Muscle of leg (tissue), 11 donors: ENCODE measurements around the gene IRS2. TPM values are rescaled to one million over a fixed set of nuclear protein-coding genes. Genes with fewer than 3 reads are reported as not detected.

Experiments
- DNase-seq: peaks from one replicate; pipeline ENCODE4 v3.0.0; 2013
- H3K27ac ChIP-seq: one replicate; pipeline ENCODE4 v1.5.1; 2013; ENCODE audit warnings: mild to moderate bottlenecking, low read length, control low read depth
- H3K27me3 ChIP-seq: one replicate; pipeline ENCODE4 v1.6.1; 2013; ENCODE audit warnings: low read length; ENCODE audit not compliant: control insufficient read depth, insufficient read depth
- H3K36me3 ChIP-seq: one replicate; pipeline ENCODE4 v1.6.1; 2013; ENCODE audit warnings: low read length; ENCODE audit not compliant: control insufficient read depth, insufficient read depth
- H3K4me1 ChIP-seq: one replicate; pipeline ENCODE4 v1.6.1; 2013; ENCODE audit warnings: low read length; ENCODE audit not compliant: control insufficient read depth, insufficient read depth
- H3K4me3 ChIP-seq: one replicate; pipeline ENCODE4 v1.5.1; 2013; ENCODE audit warnings: low read length, control low read depth
- H3K9me3 ChIP-seq: replicated peaks from 2 replicates; pipeline ENCODE4 v1.6.1; 2013; ENCODE audit warnings: low read depth, low read length; ENCODE audit not compliant: control insufficient read depth
- WGBS: methylation state at CpG from one replicate; pipeline ENCODE4 v1.1.5; 2013; ENCODE audit warnings: missing lambda C conversion rate; ENCODE audit not compliant: insufficient coverage; 5-methylcytosine and 5-hydroxymethylcytosine counted together
- polyA plus RNA-seq, 8 donors: library from polyadenylated mRNA; unstranded; fragments of 120-200 nt; gene quantifications; one replicate each; pipeline versions ENCODE4 v1.2.1 to v1.2.3, GENCODE V29; 2013; ENCODE audit warnings: inconsistent platforms in 1 of 8, low replicate concordance in 1 of 8; ENCODE audit not compliant: insufficient read length in 8 of 8, insufficient read depth in 1 of 8
- total RNA-seq: library from RNA; stranded (reverse); fragments of 120-200 nt; gene quantifications from one replicate; pipeline ENCODE4 v1.2.4, GENCODE V29; 2013

The IRS2 gene
- total and polyA plus RNA-seq, 9 donors: 1.5 to 5.0 (median 2.8) TPM

DNA sequence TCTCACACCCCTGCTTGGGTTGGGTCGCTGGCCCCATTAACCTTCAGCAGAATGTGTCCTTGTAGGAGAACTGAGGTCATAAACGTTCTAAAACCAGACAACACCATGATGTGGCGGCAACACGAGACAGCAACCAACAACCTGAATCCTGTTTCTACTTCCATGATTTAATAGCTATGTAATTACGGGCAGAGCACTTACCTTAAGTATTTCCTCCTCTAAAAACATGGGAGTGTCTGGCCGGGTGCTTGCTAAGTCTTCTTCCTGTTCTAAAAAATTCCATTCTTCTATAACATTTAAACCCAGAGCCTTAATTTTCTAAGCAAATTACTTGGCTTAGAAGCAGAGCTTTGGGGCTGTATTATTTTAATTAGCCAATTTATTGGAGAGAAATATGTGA is 33.5 kb upstream of the IRS2 start:
- 73% methylated on average over 4 of the region's 6 CpGs for WGBS
- no peak for DNase-seq
- H3K36me3 ChIP-seq: no peaks in the 10 kb centered on the region

GRCh38 chr13:109818886-109819285 is 32.5 kb upstream of the IRS2 start:
- H3K4me3 ChIP-seq: no peak overlapping the region
- no CpG with 5 or more reads among the region's 5 CpGs for WGBS
- H3K27ac ChIP-seq: peak overlapping the region; percentile 65
- no peaks in the 10 kb centered on the region for H3K9me3 ChIP-seq
- DNase-seq: peak; percentile 76
- H3K4me1 ChIP-seq: peaks cover 9% of the 10 kb centered on the region
- no peaks in the 10 kb centered on the region for H3K36me3 ChIP-seq
- no peaks in the 10 kb centered on the region for H3K27me3 ChIP-seq

More for the DNA sequence above, 33.5 kb upstream of the IRS2 start:
- H3K9me3 ChIP-seq: no peaks in the 10 kb centered on the region
- peaks cover 9% of the 10 kb centered on the region for H3K4me1 ChIP-seq
- H3K4me3 ChIP-seq: no peak overlapping the region
- no peaks in the 10 kb centered on the region for H3K27me3 ChIP-seq
- H3K27ac ChIP-seq: no peak overlapping the region

GRCh38 chr13:109817591-109818535 is 31.5 kb upstream of the IRS2 start:
- H3K36me3 ChIP-seq: no peaks in the 10 kb centered on the region
- WGBS: 20% methylated on average over 6 of the region's 9 CpGs
- H3K9me3 ChIP-seq: no peaks in the 10 kb centered on the region
- peak overlapping the region; percentile 65 for H3K27ac ChIP-seq
- DNase-seq: peak; percentile 51
- no peaks in the 10 kb centered on the region for H3K27me3 ChIP-seq
- H3K4me1 ChIP-seq: peaks cover 9% of the 10 kb centered on the region
- H3K4me3 ChIP-seq: no peak overlapping the region

- Histone ChIP-seq H3K4me1 (peaks cover 11% of the 10 kb centered on the region), H3K27ac (no peak overlapping the region), H3K9me3 (no peaks in the 10 kb centered on the region), H3K4me3 (no peak overlapping the region), H3K27me3 (no peaks in the 10 kb centered on the region), H3K36me3 (no peaks in the 10 kb centered on the region)
- DNase-seq: no peak
- WGBS: no CpG with 5 or more reads among the region's 4 CpGs
Observed at GRCh38 chr13:109816808-109817203, 30.4 kb upstream of the IRS2 start.

- peaks cover 11% of the 10 kb centered on the region for H3K4me1 ChIP-seq
- no peaks in the 10 kb centered on the region for H3K27me3 ChIP-seq
- 45% methylated on average over 2 of the region's 5 CpGs for WGBS
- H3K4me3 ChIP-seq: no peak overlapping the region
- H3K9me3 ChIP-seq: no peaks in the 10 kb centered on the region
- no peak for DNase-seq
- H3K36me3 ChIP-seq: no peaks in the 10 kb centered on the region
- H3K27ac ChIP-seq: no peak overlapping the region
Observed at GRCh38 chr13:109816112-109816807, 29.9 kb upstream of the IRS2 start.

- no peak overlapping the region for H3K4me3 ChIP-seq
- H3K4me1 ChIP-seq: peaks cover 11% of the 10 kb centered on the region
- DNase-seq: no peak
- no peak overlapping the region for H3K27ac ChIP-seq
- no peaks in the 10 kb centered on the region for H3K9me3 ChIP-seq
- no peaks in the 10 kb centered on the region for H3K36me3 ChIP-seq
- H3K27me3 ChIP-seq: no peaks in the 10 kb centered on the region
- WGBS: 82% methylated on average over 5 of the region's 5 CpGs
Observed at GRCh38 chr13:109815651-109816050, 29.3 kb upstream of the IRS2 start.

GRCh38 chr13:109813663-109814062 is 27.3 kb upstream of the IRS2 start:
- Histone ChIP-seq H3K36me3 (no peaks in the 10 kb centered on the region), H3K27ac (no peak overlapping the region), H3K4me1 (peaks cover 11% of the 10 kb centered on the region), H3K9me3 (no peaks in the 10 kb centered on the region), H3K4me3 (no peak overlapping the region), H3K27me3 (no peaks in the 10 kb centered on the region)
- DNase-seq: no peak

- Histone ChIP-seq H3K27ac (no peak overlapping the region), H3K27me3 (no peaks in the 10 kb centered on the region), H3K4me1 (peaks cover 2% of the 10 kb centered on the region), H3K36me3 (no peaks in the 10 kb centered on the region), H3K9me3 (no peaks in the 10 kb centered on the region), H3K4me3 (no peak overlapping the region)
- peak; percentile 47 for DNase-seq
- 48% methylated on average over 4 of the region's 8 CpGs for WGBS
Observed at GRCh38 chr13:109812382-109812781, 26.0 kb upstream of the IRS2 start.

- H3K4me1 ChIP-seq: peaks cover 2% of the 10 kb centered on the region
- H3K27me3 ChIP-seq: peaks cover 4% of the 10 kb centered on the region
- H3K27ac ChIP-seq: no peak overlapping the region
- no peaks in the 10 kb centered on the region for H3K36me3 ChIP-seq
- no peak for DNase-seq
- no peaks in the 10 kb centered on the region for H3K9me3 ChIP-seq
- WGBS: 80% methylated on average over 18 of the region's 19 CpGs
- H3K4me3 ChIP-seq: no peak overlapping the region
Observed at GRCh38 chr13:109810761-109811510, 24.6 kb upstream of the IRS2 start.
